Liver (tissue), 3 donors: ENCODE results near the gene ABCB1.

Experiments
- CTCF ChIP-seq: fragments of 150-350 bp; IDR thresholded peaks from 2 replicates; pipeline ENCODE4 v1.5.1; 2017; ENCODE audit warnings: improper control_type of control experiment, low read depth, low read length; ENCODE audit not compliant: missing input control
- FOXA1 ChIP-seq: IDR thresholded peaks from 2 replicates; pipeline ENCODE4 v1.6.1; 2016; ENCODE audit warnings: antibody characterized with exemption
- FOXA2 ChIP-seq: IDR thresholded peaks from 2 replicates; pipeline ENCODE4 v1.6.1; 2016; ENCODE audit warnings: antibody characterized with exemption
- GABPA ChIP-seq, 2 donors: IDR thresholded peaks in 1 of 2; conservative IDR thresholded peaks in 1 of 2; 2 replicates each; pipeline ENCODE4 v1.6.1; 2016; ENCODE audit warnings: antibody characterized with exemption in 2 of 2, mild to moderate bottlenecking in 1 of 2, moderate library complexity in 1 of 2
- JUND ChIP-seq, 2 donors: IDR thresholded peaks; 2 replicates each; pipeline ENCODE4 v1.6.1; 2016; ENCODE audit warnings: antibody characterized with exemption in 2 of 2
- REST ChIP-seq: IDR thresholded peaks from 2 replicates; pipeline ENCODE4 v1.6.1; 2016; ENCODE audit warnings: antibody characterized with exemption, mild to moderate bottlenecking
- RXRA ChIP-seq, 2 donors: IDR thresholded peaks; 2 replicates each; pipeline ENCODE4 v1.6.1; 2017 to 2018; ENCODE audit warnings: antibody characterized with exemption in 2 of 2, mild to moderate bottlenecking in 1 of 2
- TAF1 ChIP-seq: conservative IDR thresholded peaks from 2 replicates; pipeline ENCODE4 v1.6.1; 2016; ENCODE audit warnings: antibody characterized with exemption, mild to moderate bottlenecking
- donor health status: healthy.
- donor health status: healthy.

GRCh38 chr7:87645446-87645845 is 44.8 kb upstream of the ABCB1 start:
- no peak for TF ChIP-seq FOXA1
- TF ChIP-seq CTCF: no peak
- no peak for TF ChIP-seq TAF1
- TF ChIP-seq JUND (IDR thresholded peaks at IDR 0.05): no peak
- no peak for TF ChIP-seq GABPA (IDR thresholded peaks at IDR 0.05 in 1 of 2, conservative IDR thresholded peaks at IDR 0.05 in 1 of 2)
- no peak for TF ChIP-seq FOXA2
- TF ChIP-seq RXRA (IDR thresholded peaks at IDR 0.05): no peak
- TF ChIP-seq REST: no peak
